ENCODE measurements around the gene TBRG1. TPM values are rescaled to one million over a fixed set of nuclear protein-coding genes. Genes with fewer than 3 reads are reported as not detected.

TBRG1 gene
- total RNA-seq, 1 donor, result 39.7 TPM

- H3K9me3 ChIP-seq (ENCODE audit: low read depth, low read length), result no peaks in the 10 kb centered on the region
- H3K27me3 ChIP-seq (ENCODE audit: insufficient read depth, low read length), result no peaks in the 10 kb centered on the region
- H3K4me1 ChIP-seq (ENCODE audit: insufficient read depth, low read length), result peaks cover 8% of the 10 kb centered on the region
- no peak overlapping the region for H3K4me3 ChIP-seq (ENCODE audit: low read length)
Measured at GRCh38 chr11:124667601-124668000, 44.9 kb downstream of the TBRG1 start.

GRCh38 chr11:124669193-124669592 lies 46.5 kb downstream of the TBRG1 start:
- no peaks in the 10 kb centered on the region for H3K9me3 ChIP-seq (ENCODE audit: low read depth, low read length)
- no peak overlapping the region for H3K4me3 ChIP-seq (ENCODE audit: low read length)
- H3K27me3 ChIP-seq (ENCODE audit: insufficient read depth, low read length), result no peaks in the 10 kb centered on the region
- peaks cover 18% of the 10 kb centered on the region for H3K4me1 ChIP-seq (ENCODE audit: insufficient read depth, low read length)

DNA sequence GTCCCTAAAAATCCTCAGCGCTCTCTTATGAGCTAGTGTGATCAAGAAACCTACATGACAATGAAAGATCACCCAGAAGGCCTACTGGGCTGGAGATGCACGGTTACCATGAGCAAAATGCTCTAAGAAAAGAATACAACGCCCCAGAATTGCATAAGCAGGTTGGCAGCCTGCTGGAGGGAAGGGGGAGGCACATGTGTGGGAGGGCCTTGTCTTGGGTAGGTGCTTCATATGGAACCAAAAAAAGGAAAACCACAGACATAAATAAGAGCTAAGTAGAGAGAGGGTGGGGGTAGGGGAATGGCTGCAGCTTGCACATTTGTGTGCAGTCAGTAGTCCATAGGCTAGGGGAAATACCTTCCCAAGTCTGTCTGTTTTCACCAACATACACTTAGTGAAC lies 48.1 kb downstream of the TBRG1 start:
- Histone ChIP-seq H3K4me1 (ENCODE audit: insufficient read depth, low read length) (peaks cover 22% of the 10 kb centered on the region), H3K9me3 (ENCODE audit: low read depth, low read length) (no peaks in the 10 kb centered on the region)

DNA sequence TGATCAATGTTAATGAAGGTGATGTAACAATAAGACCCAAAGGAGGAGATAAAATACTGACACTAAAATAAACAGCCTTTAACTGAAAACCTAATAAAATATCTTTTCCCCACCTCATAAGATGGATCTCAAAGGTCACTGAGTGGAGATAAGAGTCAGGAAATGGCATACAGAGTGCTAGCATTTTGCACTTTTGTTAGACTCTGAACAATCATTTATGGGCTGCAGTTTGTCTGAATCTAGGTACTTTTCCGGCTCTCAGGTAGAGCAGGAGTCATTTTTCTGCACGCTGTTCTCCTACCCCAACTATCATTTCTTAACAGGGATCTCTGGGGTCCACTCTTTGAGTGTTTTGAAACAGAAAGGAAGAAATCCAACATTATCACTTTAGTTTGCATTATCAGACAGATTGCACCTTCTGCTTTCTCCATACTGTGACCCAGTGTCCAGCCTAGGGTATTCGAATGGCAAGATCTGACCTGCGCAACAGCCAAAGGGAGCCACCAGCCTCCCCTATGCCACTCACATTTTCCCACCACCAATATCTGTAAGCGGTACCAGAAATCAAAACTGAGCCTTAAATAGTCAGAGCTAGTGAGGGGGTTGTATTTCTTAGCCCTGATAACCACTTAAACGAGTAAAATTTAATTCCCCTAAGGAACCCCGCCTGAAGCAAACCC lies 50.0 kb downstream of the TBRG1 start:
- H3K4me1 ChIP-seq (ENCODE audit: insufficient read depth, low read length), result peaks cover 28% of the 10 kb centered on the region
- H3K4me3 ChIP-seq (ENCODE audit: low read length), result peak overlapping the region; percentile 63
- H3K9me3 ChIP-seq (ENCODE audit: low read depth, low read length), result no peaks in the 10 kb centered on the region
- no peaks in the 10 kb centered on the region for H3K27me3 ChIP-seq (ENCODE audit: insufficient read depth, low read length)

More for the DNA sequence above, 48.1 kb downstream of the TBRG1 start:
- no peak overlapping the region for H3K4me3 ChIP-seq (ENCODE audit: low read length)
- no peaks in the 10 kb centered on the region for H3K27me3 ChIP-seq (ENCODE audit: insufficient read depth, low read length)

DNA sequence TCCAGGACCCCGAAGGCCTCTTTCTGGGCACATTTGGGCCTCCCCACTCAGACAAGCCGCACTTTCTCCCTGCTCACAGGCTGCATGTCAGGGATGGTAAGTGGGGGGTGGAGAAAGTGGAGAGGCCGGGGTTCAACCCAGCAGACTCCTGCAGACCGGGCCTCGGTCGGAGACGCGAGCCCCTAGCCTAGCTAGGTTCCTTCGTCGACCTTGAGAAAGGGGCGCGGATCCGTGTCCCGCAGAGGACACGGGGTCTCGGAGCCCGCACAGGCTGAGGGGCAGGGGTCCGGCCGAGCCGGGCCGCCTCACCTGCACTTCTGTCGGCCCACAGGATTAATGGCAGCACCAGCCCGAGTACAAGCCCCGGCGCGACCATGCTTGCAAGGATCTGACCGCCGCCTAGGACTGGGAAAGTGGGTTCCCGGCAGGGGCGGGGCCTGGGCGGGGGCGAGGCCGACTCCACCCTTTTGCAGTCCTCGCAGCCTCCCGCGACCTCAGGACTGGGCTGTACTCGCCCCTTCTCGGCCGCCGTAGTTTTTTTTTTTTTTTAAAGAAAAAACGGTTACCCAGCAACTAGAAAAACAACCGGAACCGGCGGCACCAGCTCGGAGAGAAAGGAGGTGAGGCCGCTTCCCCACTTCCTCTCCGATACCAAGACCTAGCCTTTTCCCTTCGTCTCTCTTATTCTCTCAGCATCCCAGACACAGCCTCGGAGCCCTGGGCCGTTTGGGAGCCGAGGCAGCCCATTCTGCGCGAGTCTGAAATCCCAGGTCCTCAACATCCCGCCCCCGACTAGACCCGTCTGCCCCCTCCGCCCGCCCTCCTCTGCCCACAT lies 50.9 kb downstream of the TBRG1 start, which contains the start of the genes SIAE and SPA17:
Gene SIAE (minus strand): TSS at position 407 of the 835 bp plus-strand sequence. CDS start 31 bp downstream, at position 376.
Gene SPA17 (plus strand): TSS at position 572 of the 835 bp plus-strand sequence. CDS start 1,361 bp downstream, outside the sequence.
- peak within 1 kb of the TSS; percentile 63 for H3K4me3 ChIP-seq (ENCODE audit: low read length)

DNA sequence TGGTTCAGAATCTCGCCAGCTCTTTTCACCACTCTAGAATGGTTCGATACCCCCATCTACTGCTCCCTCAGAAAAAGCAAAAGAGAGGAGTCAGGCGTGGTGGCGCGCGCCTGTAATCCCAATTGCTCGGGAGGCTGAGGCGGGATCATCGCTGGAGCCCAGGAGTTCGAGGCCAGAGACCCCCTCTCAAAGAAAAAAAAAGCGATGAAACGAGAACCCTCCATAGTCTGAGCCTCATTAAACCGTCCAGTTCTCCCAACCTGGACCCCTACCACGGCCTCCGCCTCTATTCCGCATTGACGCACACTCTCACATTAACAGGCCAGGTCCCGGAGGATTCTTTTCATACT lies 51.5 kb downstream of the TBRG1 start:
- Histone ChIP-seq H3K4me1 (ENCODE audit: insufficient read depth, low read length) (peaks cover 28% of the 10 kb centered on the region), H3K4me3 (ENCODE audit: low read length) (peak overlapping the region; percentile 63), H3K9me3 (ENCODE audit: low read depth, low read length) (no peaks in the 10 kb centered on the region), H3K27me3 (ENCODE audit: insufficient read depth, low read length) (no peaks in the 10 kb centered on the region)

More for the DNA sequence above, 50.9 kb downstream of the TBRG1 start, which contains the start of the genes SIAE and SPA17:
- H3K27me3 ChIP-seq (ENCODE audit: insufficient read depth, low read length), result no peaks in the 10 kb centered on the region
- peaks cover 28% of the 10 kb centered on the region for H3K4me1 ChIP-seq (ENCODE audit: insufficient read depth, low read length)
- no peaks in the 10 kb centered on the region for H3K9me3 ChIP-seq (ENCODE audit: low read depth, low read length)

DNA sequence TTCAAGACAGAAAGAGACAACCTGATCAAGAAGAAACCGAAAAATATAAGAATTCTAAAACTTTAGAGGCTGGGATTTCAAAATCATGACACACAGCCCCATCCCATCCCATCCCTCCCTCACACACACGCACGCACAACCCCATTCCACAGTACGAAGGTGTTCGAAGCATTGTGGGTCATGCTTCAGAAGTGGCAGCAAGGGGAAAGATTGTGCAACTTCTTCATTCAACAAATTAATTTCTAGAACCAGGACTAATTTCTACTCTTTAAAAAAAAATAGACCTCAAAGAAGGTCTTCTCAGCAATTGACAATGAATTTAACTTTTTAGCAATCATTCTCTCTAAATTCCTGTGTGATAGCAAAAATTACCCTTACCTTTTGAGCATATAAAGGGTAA lies 51.9 kb downstream of the TBRG1 start:
- Histone ChIP-seq H3K4me1 (ENCODE audit: insufficient read depth, low read length) (peaks cover 28% of the 10 kb centered on the region), H3K27me3 (ENCODE audit: insufficient read depth, low read length) (no peaks in the 10 kb centered on the region), H3K9me3 (ENCODE audit: low read depth, low read length) (no peaks in the 10 kb centered on the region), H3K4me3 (ENCODE audit: low read length) (peak overlapping the region; percentile 63)

DNA sequence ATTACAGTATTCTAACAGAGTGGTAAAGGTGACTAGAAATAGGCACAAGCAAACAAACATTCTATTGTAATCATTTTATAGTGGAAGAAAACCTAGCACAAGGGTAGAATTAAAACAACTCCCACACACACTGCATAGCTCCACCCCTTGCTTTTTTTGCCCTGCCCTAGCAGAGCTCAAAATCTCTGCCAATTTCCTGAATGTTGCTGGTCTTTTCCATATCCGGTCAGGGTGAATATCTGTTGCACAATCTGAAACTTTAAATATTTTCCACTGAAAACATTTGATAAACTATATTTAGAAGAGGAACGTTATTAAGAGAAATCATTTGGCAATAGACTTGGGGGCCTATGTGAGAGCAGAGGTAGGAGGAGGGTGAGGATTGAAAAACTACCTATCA lies 53.7 kb downstream of the TBRG1 start:
- H3K4me3 ChIP-seq (ENCODE audit: low read length), result no peak overlapping the region
- H3K4me1 ChIP-seq (ENCODE audit: insufficient read depth, low read length), result peaks cover 21% of the 10 kb centered on the region
- no peaks in the 10 kb centered on the region for H3K9me3 ChIP-seq (ENCODE audit: low read depth, low read length)
- no peaks in the 10 kb centered on the region for H3K27me3 ChIP-seq (ENCODE audit: insufficient read depth, low read length)

DNA sequence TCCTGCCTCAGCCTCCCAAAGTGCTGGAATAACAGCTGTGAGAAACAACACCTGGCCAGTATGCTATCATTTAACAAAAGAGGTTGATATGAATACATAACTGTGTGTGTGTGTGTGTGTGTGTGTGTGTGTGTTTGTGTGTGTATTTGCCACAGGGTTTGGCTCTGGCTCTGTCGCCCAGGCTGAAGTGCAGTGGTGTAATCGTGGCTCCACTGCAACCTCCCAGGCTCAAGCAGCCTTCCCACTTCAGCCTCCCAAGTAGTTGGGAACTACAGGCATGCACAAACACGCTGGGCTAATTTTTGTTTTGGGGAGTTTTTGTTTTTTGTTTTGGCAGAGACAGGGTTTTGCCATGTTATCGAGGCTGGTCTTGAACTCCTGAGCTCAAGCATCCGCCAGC lies 55.8 kb downstream of the TBRG1 start:
- no peaks in the 10 kb centered on the region for H3K27me3 ChIP-seq (ENCODE audit: insufficient read depth, low read length)

GRCh38 chr11:124681421-124681820 lies 58.8 kb downstream of the TBRG1 start:
- no peak overlapping the region for H3K4me3 ChIP-seq (ENCODE audit: low read length)
- no peaks in the 10 kb centered on the region for H3K27me3 ChIP-seq (ENCODE audit: insufficient read depth, low read length)
- H3K9me3 ChIP-seq (ENCODE audit: low read depth, low read length), result peaks cover 21% of the 10 kb centered on the region
- peaks cover 1% of the 10 kb centered on the region for H3K4me1 ChIP-seq (ENCODE audit: insufficient read depth, low read length)

More for the DNA sequence above, 55.8 kb downstream of the TBRG1 start:
- H3K4me3 ChIP-seq (ENCODE audit: low read length), result no peak overlapping the region
- peaks cover 18% of the 10 kb centered on the region for H3K9me3 ChIP-seq (ENCODE audit: low read depth, low read length)
- peaks cover 12% of the 10 kb centered on the region for H3K4me1 ChIP-seq (ENCODE audit: insufficient read depth, low read length)

DNA sequence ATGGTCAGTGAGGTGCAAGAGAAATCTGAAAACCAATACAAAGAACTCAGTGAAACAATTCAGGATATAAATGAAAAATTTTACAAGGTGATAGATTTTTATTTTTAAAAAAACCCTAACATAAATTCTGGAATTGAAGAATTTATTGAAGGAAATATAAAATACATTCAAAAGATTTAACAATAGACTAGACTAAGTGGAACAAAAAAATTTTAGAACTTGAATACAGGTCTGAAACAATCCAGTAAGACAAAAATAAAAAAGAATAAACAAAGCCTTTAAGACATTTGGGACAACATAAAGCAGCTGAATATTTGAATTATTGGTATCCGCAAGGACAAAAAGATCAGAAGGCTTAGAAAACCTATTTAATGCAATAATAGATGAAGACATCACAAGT lies 59.8 kb downstream of the TBRG1 start:
- no peaks in the 10 kb centered on the region for H3K4me1 ChIP-seq (ENCODE audit: insufficient read depth, low read length)
- no peaks in the 10 kb centered on the region for H3K27me3 ChIP-seq (ENCODE audit: insufficient read depth, low read length)
- peaks cover 21% of the 10 kb centered on the region for H3K9me3 ChIP-seq (ENCODE audit: low read depth, low read length)
- H3K4me3 ChIP-seq (ENCODE audit: low read length), result no peak overlapping the region

Other genes starting within 250 kb of the TBRG1 start
- gene OR8B2, start 238.4 kb upstream of the TBRG1 start, total RNA-seq, result not detected
- gene OR8B3, start 223.8 kb upstream of the TBRG1 start, total RNA-seq, result not detected
- not detected for gene OR8B4, start 198.0 kb upstream of the TBRG1 start, total RNA-seq
- gene OR8B8, start 177.2 kb upstream of the TBRG1 start, total RNA-seq, result not detected
- not detected for gene OR8B12, start 79.2 kb upstream of the TBRG1 start, total RNA-seq
- gene OR8A1, start 52.9 kb upstream of the TBRG1 start, total RNA-seq, result not detected
- gene PANX3, start 11.4 kb upstream of the TBRG1 start, total RNA-seq, result not detected
- gene SIAE, start 50.9 kb downstream of the TBRG1 start, total RNA-seq, result 4.3 TPM
- 1.7 TPM for gene SPA17, start 51.0 kb downstream of the TBRG1 start, total RNA-seq
- gene NRGN, start 117.1 kb downstream of the TBRG1 start, total RNA-seq, result 58.9 TPM
- 0.42 TPM for gene VSIG2, start 129.4 kb downstream of the TBRG1 start, total RNA-seq
- 9.4 TPM for gene ESAM, start 139.4 kb downstream of the TBRG1 start, total RNA-seq
- 3.6 TPM for gene MSANTD2, start 177.5 kb downstream of the TBRG1 start, total RNA-seq
- 6.2 TPM for gene ROBO3, start 242.6 kb downstream of the TBRG1 start, total RNA-seq

Measured in mononuclear cell (primary cell).